Measurements from ENCODE around the gene CRAMP1.

- TF ChIP-seq CTCF (IDR thresholded peaks at IDR 0.05) (no peak), NPAS2 (CRISPR knock-in tag; IDR thresholded peaks at IDR 0.05; ENCODE audit: borderline replicate concordance) (no peak), ESRRA (IDR thresholded peaks at IDR 0.05; ENCODE audit: borderline replicate concordance, low read length) (no peak), USF2 (IDR thresholded peaks at IDR 0.05) (no peak), JUNB (IDR thresholded peaks at IDR 0.05) (no peak), POLR2A (IDR thresholded peaks at IDR 0.05; ENCODE audit: low read length) (no peak), MAX (IDR thresholded peaks at IDR 0.05) (no peak), KDM1A (IDR thresholded peaks at IDR 0.05; ENCODE audit: low read depth) (no peak)
Measured at GRCh38 chr16:1700246-1700645, 88.1 kb downstream of the CRAMP1 start.
